NCI-H446 (cell line): ENCODE measurements around the gene MAMSTR.
A peak's percentile ranks its signal among the peaks of the same experiment; 100 is the strongest.

ENCODE experiments used
- DNase-seq, 2 experiments: peaks; one replicate each; lab custom pipeline; 2025; lab: John Stamatoyannopoulos, UW

The MAMSTR gene

GRCh38 chr19:48746110-48746509 is 26.6 kb upstream of the MAMSTR start:
- DNase-seq, result no peak

- DNase-seq, result peak; percentile 44 to 79
Observed at GRCh38 chr19:48745208-48745995, 25.9 kb upstream of the MAMSTR start.

GRCh38 chr19:48742096-48742495 is 22.6 kb upstream of the MAMSTR start:
- DNase-seq, result no peak

- DNase-seq, result no peak
Observed at GRCh38 chr19:48741129-48741999, 21.8 kb upstream of the MAMSTR start.

GRCh38 chr19:48740164-48740972 is 20.8 kb upstream of the MAMSTR start, which contains the start of gene RASIP1:
Gene RASIP1 (minus strand): TSS chr19:48740610. CDS start chr19:48740282, 328 bp downstream.
- no peak for DNase-seq

- peak in 1 of 2 experiments; percentile 45 for DNase-seq
Observed at GRCh38 chr19:48739404-48740163, 20.1 kb upstream of the MAMSTR start.

- peak; percentile 73 to 98 for DNase-seq
Observed at GRCh38 chr19:48738557-48739403, 19.3 kb upstream of the MAMSTR start.

GRCh38 chr19:48737360-48737998 is 18.0 kb upstream of the MAMSTR start:
- DNase-seq, result no peak

- no peak for DNase-seq
Observed at GRCh38 chr19:48735031-48735615, 15.6 kb upstream of the MAMSTR start.

GRCh38 chr19:48734625-48735024 is 15.1 kb upstream of the MAMSTR start:
- DNase-seq, result no peak

GRCh38 chr19:48731452-48731851 is 11.9 kb upstream of the MAMSTR start:
- DNase-seq, result no peak

GRCh38 chr19:48728911-48729664 is 9.6 kb upstream of the MAMSTR start:
- no peak for DNase-seq

GRCh38 chr19:48726556-48726955 is 7.0 kb upstream of the MAMSTR start:
- DNase-seq, result no peak

- peak; percentile 62 to 64 for DNase-seq
Observed at GRCh38 chr19:48724796-48725753, 5.5 kb upstream of the MAMSTR start.

GRCh38 chr19:48722196-48722708 is 2.7 kb upstream of the MAMSTR start:
- DNase-seq, result no peak

GRCh38 chr19:48720613-48721296 is 1.2 kb upstream of the MAMSTR start:
- peak; percentile 99 to 100 for DNase-seq

GRCh38 chr19:48720251-48720612 is 707 bp upstream of the MAMSTR start:
- no peak for DNase-seq
